ENCODE measurements around the gene SIT1.
A peak's percentile ranks its signal among the peaks of the same experiment; 100 is the strongest.

Gene SIT1

GRCh38 chr9:35603986-35604577 is 46.6 kb downstream of the SIT1 start:
- peak; percentile 97 for DNase-seq

GRCh38 chr9:35603506-35603985 is 47.2 kb downstream of the SIT1 start:
- DNase-seq = no peak

GRCh38 chr9:35599763-35600604 is 50.7 kb downstream of the SIT1 start:
- DNase-seq = no peak

Measured in KG1 (cell line).